Muscle layer of colon (tissue), 2 donors: ENCODE measurements around the gene CALD1.

Source experiments
- H3K27ac ChIP-seq: one replicate; pipeline ENCODE4 v1.7.0; 2013; ENCODE audit warnings: low read depth, mild to moderate bottlenecking, low read length, moderate library complexity
- H3K27me3 ChIP-seq, 2 donors: one replicate each; pipeline ENCODE4 v1.7.0; 2013; ENCODE audit warnings: low read length in 2 of 2, mild to moderate bottlenecking in 2 of 2; ENCODE audit not compliant: insufficient read depth in 2 of 2, control insufficient read depth in 1 of 2
- H3K36me3 ChIP-seq: one replicate; pipeline ENCODE4 v1.7.0; 2013; ENCODE audit warnings: mild to moderate bottlenecking, low read length; ENCODE audit not compliant: insufficient read depth
- H3K4me1 ChIP-seq: one replicate; pipeline ENCODE4 v1.7.0; 2013; ENCODE audit warnings: mild to moderate bottlenecking, low read length; ENCODE audit not compliant: insufficient read depth
- H3K4me3 ChIP-seq, 2 donors: one replicate each; pipeline ENCODE4 v1.7.0; 2013; ENCODE audit warnings: low read length in 2 of 2, low read depth in 1 of 2, mild to moderate bottlenecking in 1 of 2, moderate library complexity in 1 of 2
- H3K9ac ChIP-seq: one replicate; pipeline ENCODE4 v1.7.0; 2013; ENCODE audit warnings: low read length
- H3K9me3 ChIP-seq: one replicate; pipeline ENCODE4 v1.7.0; 2013; ENCODE audit warnings: mild to moderate bottlenecking, low read length
- donor health status: abdominal sarcoma.
- donor health status: Adenocarcinoma of cecum.

Gene CALD1

GRCh38 chr7:134916171-134916883 is 136.9 kb downstream of the CALD1 start:
- Histone ChIP-seq H3K9ac (no peak overlapping the region), H3K4me3 (peak overlapping the region in 1 of 2 donors; percentile 1), H3K36me3 (peaks cover 20% of the 10 kb centered on the region), H3K27me3 (no peaks in the 10 kb centered on the region), H3K9me3 (no peaks in the 10 kb centered on the region), H3K27ac (peak overlapping the region; percentile 57), H3K4me1 (peaks cover 60% of the 10 kb centered on the region)

GRCh38 chr7:134919240-134919641 is 139.8 kb downstream of the CALD1 start:
- H3K4me1 ChIP-seq, result peaks cover 65% of the 10 kb centered on the region
- peak overlapping the region; percentile 10 for H3K27ac ChIP-seq

GRCh38 chr7:134920026-134920753 is 140.8 kb downstream of the CALD1 start:
- Histone ChIP-seq H3K36me3 (peaks cover 1% of the 10 kb centered on the region), H3K9ac (no peak overlapping the region), H3K4me3 (no peak overlapping the region), H3K9me3 (no peaks in the 10 kb centered on the region), H3K27ac (peak overlapping the region; percentile 55), H3K27me3 (no peaks in the 10 kb centered on the region), H3K4me1 (peaks cover 57% of the 10 kb centered on the region)

More at GRCh38 chr7:134919240-134919641, 139.8 kb downstream of the CALD1 start:
- Histone ChIP-seq H3K36me3 (peaks cover 11% of the 10 kb centered on the region), H3K9me3 (no peaks in the 10 kb centered on the region), H3K9ac (no peak overlapping the region), H3K4me3 (no peak overlapping the region), H3K27me3 (no peaks in the 10 kb centered on the region)

- Histone ChIP-seq H3K4me3 (no peak overlapping the region), H3K4me1 (peaks cover 48% of the 10 kb centered on the region), H3K36me3 (no peaks in the 10 kb centered on the region), H3K9ac (no peak overlapping the region), H3K27me3 (no peaks in the 10 kb centered on the region), H3K27ac (peak overlapping the region; percentile 19), H3K9me3 (no peaks in the 10 kb centered on the region)
These were observed 143.6 kb downstream of the CALD1 start for GRCh38 chr7:134922720-134923704.

GRCh38 chr7:134925766-134926165 is 146.3 kb downstream of the CALD1 start:
- peaks cover 32% of the 10 kb centered on the region for H3K4me1 ChIP-seq
- no peak overlapping the region for H3K9ac ChIP-seq
- no peak overlapping the region for H3K4me3 ChIP-seq
- H3K27me3 ChIP-seq, result no peaks in the 10 kb centered on the region
- no peak overlapping the region for H3K27ac ChIP-seq
- no peaks in the 10 kb centered on the region for H3K9me3 ChIP-seq
- H3K36me3 ChIP-seq, result peaks cover 14% of the 10 kb centered on the region

- H3K27me3 ChIP-seq, result no peaks in the 10 kb centered on the region
- H3K9me3 ChIP-seq, result no peaks in the 10 kb centered on the region
- H3K4me3 ChIP-seq, result no peak overlapping the region
- peaks cover 36% of the 10 kb centered on the region for H3K4me1 ChIP-seq
- no peak overlapping the region for H3K9ac ChIP-seq
- H3K36me3 ChIP-seq, result peaks cover 14% of the 10 kb centered on the region
- H3K27ac ChIP-seq, result no peak overlapping the region
These were observed 147.0 kb downstream of the CALD1 start for GRCh38 chr7:134926396-134926795.

GRCh38 chr7:134927076-134927475 is 147.6 kb downstream of the CALD1 start:
- H3K27me3 ChIP-seq, result no peaks in the 10 kb centered on the region
- H3K4me3 ChIP-seq, result no peak overlapping the region
- peaks cover 42% of the 10 kb centered on the region for H3K4me1 ChIP-seq
- no peaks in the 10 kb centered on the region for H3K9me3 ChIP-seq
- H3K36me3 ChIP-seq, result peaks cover 14% of the 10 kb centered on the region
- H3K27ac ChIP-seq, result no peak overlapping the region
- no peak overlapping the region for H3K9ac ChIP-seq

- Histone ChIP-seq H3K4me1 (peaks cover 43% of the 10 kb centered on the region), H3K27ac (no peak overlapping the region)
These were observed 148.3 kb downstream of the CALD1 start for GRCh38 chr7:134927723-134928122.

GRCh38 chr7:134928554-134928953 is 149.1 kb downstream of the CALD1 start:
- Histone ChIP-seq H3K27me3 (no peaks in the 10 kb centered on the region), H3K4me1 (peaks cover 42% of the 10 kb centered on the region), H3K27ac (no peak overlapping the region), H3K9ac (no peak overlapping the region), H3K4me3 (no peak overlapping the region), H3K9me3 (no peaks in the 10 kb centered on the region), H3K36me3 (peaks cover 14% of the 10 kb centered on the region)

More at GRCh38 chr7:134927723-134928122, 148.3 kb downstream of the CALD1 start:
- no peak overlapping the region for H3K9ac ChIP-seq
- H3K27me3 ChIP-seq, result no peaks in the 10 kb centered on the region
- H3K4me3 ChIP-seq, result no peak overlapping the region
- peaks cover 14% of the 10 kb centered on the region for H3K36me3 ChIP-seq
- H3K9me3 ChIP-seq, result no peaks in the 10 kb centered on the region

GRCh38 chr7:134931487-134931886 is 152.1 kb downstream of the CALD1 start:
- Histone ChIP-seq H3K4me1 (peaks cover 32% of the 10 kb centered on the region), H3K9ac (no peak overlapping the region), H3K27ac (peak overlapping the region; percentile 50), H3K27me3 (no peaks in the 10 kb centered on the region), H3K4me3 (no peak overlapping the region), H3K36me3 (peaks cover 38% of the 10 kb centered on the region), H3K9me3 (no peaks in the 10 kb centered on the region)
